ENCODE data around the gene APEX2. TPM values are rescaled to one million over a fixed set of nuclear protein-coding genes. Genes with fewer than 3 reads are reported as not detected.

APEX2 gene
- 10 to 100 TPM; 33.2 to 40.4 TPM for total RNA-seq
- 14.4 TPM for polyA plus RNA-seq (2013, experiment 1 of 2)
- 14.2 TPM for polyA plus RNA-seq (2013, experiment 2 of 2)
- long read RNA-seq, experiment 1, transcript APEX2-201 (6 exons, 3,245 nt): major isoform, 28 of 40 reads
- long read RNA-seq, experiment 1, partial matches to known transcripts: 1 of 40 reads
- long read RNA-seq, experiment 1, other reads (novel, unspliced or antisense): 8 of 40 reads
- long read RNA-seq, experiment 2, transcript APEX2-201 (6 exons, 3,245 nt): major isoform, 79 of 100 reads
- long read RNA-seq, experiment 2, transcript APEX2-202 (5 exons, 728 nt): minor isoform, 11 of 100 reads
- long read RNA-seq, experiment 2, partial matches to known transcripts: 3 of 100 reads
- long read RNA-seq, experiment 2, other reads (novel, unspliced or antisense): 7 of 100 reads
- long read RNA-seq, experiment 3, transcript APEX2-201 (6 exons, 3,245 nt): major isoform, 159 of 176 reads
- long read RNA-seq, experiment 3, transcript APEX2-202 (5 exons, 728 nt): minor isoform, 6 of 176 reads
- long read RNA-seq, experiment 3, partial matches to known transcripts: 6 of 176 reads
- long read RNA-seq, experiment 3, other reads (novel, unspliced or antisense): 5 of 176 reads
- long read RNA-seq, experiment 4, transcript APEX2-202 (5 exons, 728 nt): minor isoform, 5 of 96 reads
- long read RNA-seq, experiment 4, transcript APEX2-201 (6 exons, 3,245 nt): major isoform, 83 of 96 reads
- long read RNA-seq, experiment 4, partial matches to known transcripts: 1 of 96 reads
- long read RNA-seq, experiment 4, other reads (novel, unspliced or antisense): 7 of 96 reads

- H3K4me3 Mint-ChIP-seq: peak within 1 kb of the TSS; percentile 89
Observed at GRCh38 chrX:54999717-55000598, at the start of gene APEX2. Gene APEX2, plus strand, starts transcription at chrX:55000363. Its CDS starts 60 bp downstream, at chrX:55000423.

GRCh38 chrX:54950730-54951375, 49.3 kb upstream of the APEX2 start:
- H3K27me3 Mint-ChIP-seq (ENCODE audit: insufficient read depth): peaks cover 3% of the 10 kb centered on the region
- peaks cover 59% of the 10 kb centered on the region for H3K9me3 Mint-ChIP-seq
- TF ChIP-seq CTCF (conservative IDR thresholded peaks at IDR 0.05): no peak
- no peak overlapping the region for H3K27ac Mint-ChIP-seq
- no peak overlapping the region for H3K4me3 Mint-ChIP-seq
- no peaks in the 10 kb centered on the region for H3K4me1 ChIP-seq (ENCODE audit: control insufficient read depth, insufficient read depth, low read length)
- no peak overlapping the region for H3K27ac ChIP-seq (ENCODE audit: low read depth, low read length)
- H3K27me3 ChIP-seq (ENCODE audit: control insufficient read depth, insufficient read depth, low read length, poor library complexity, severe bottlenecking): no peaks in the 10 kb centered on the region
- H3K36me3 ChIP-seq (ENCODE audit: control insufficient read depth, insufficient read depth, low read length): no peaks in the 10 kb centered on the region
- H3K4me3 ChIP-seq (ENCODE audit: low read length): no peak overlapping the region
- no peaks in the 10 kb centered on the region for H3K4me1 Mint-ChIP-seq
- H3K9ac ChIP-seq (ENCODE audit: extremely low read depth, low read length, poor library complexity, severe bottlenecking): no peak overlapping the region
- 91 to 100% methylated on average over 1 to 8 of the region's 8 CpGs for WGBS, 2 experiments (ENCODE audit: insufficient coverage in 1 of 2, insufficient read length in 1 of 2)
- no peaks in the 10 kb centered on the region for H3K36me3 Mint-ChIP-seq (ENCODE audit: low read depth)
- H3K9me3 ChIP-seq (ENCODE audit: control insufficient read depth, low read length): no peaks in the 10 kb centered on the region
- no peak for DNase-seq

More at GRCh38 chrX:54999717-55000598, at the start of gene APEX2:
- no peaks in the 10 kb centered on the region for H3K4me1 ChIP-seq (ENCODE audit: control insufficient read depth, insufficient read depth, low read length)
- Mint-ChIP-seq H3K27ac (peak within 1 kb of the TSS; percentile 89), H3K9me3 (peaks cover 62% of the 10 kb centered on the region), H3K27me3 (ENCODE audit: insufficient read depth) (no peaks in the 10 kb centered on the region), H3K4me1 (no peaks in the 10 kb centered on the region), H3K36me3 (ENCODE audit: low read depth) (peaks cover 29% of the 10 kb centered on the region)
- 0% methylated on average over 1 to 55 of the region's 55 CpGs for WGBS, 2 experiments (ENCODE audit: insufficient coverage in 1 of 2, insufficient read length in 1 of 2)
- peak; percentile 93 for DNase-seq
- H3K9me3 ChIP-seq (ENCODE audit: control insufficient read depth, low read length): no peaks in the 10 kb centered on the region
- H3K9ac ChIP-seq (ENCODE audit: extremely low read depth, low read length, poor library complexity, severe bottlenecking): peak within 1 kb of the TSS; percentile 64
- H3K4me3 ChIP-seq (ENCODE audit: low read length): peak within 1 kb of the TSS; percentile 92
- TF ChIP-seq CTCF (conservative IDR thresholded peaks at IDR 0.05): no peak
- H3K36me3 ChIP-seq (ENCODE audit: control insufficient read depth, insufficient read depth, low read length): peaks cover 30% of the 10 kb centered on the region
- H3K27ac ChIP-seq (ENCODE audit: low read depth, low read length): peak within 1 kb of the TSS; percentile 68
- no peaks in the 10 kb centered on the region for H3K27me3 ChIP-seq (ENCODE audit: control insufficient read depth, insufficient read depth, low read length, poor library complexity, severe bottlenecking)

Data from endodermal cell (in vitro differentiated cells).